Right renal cortex interstitium (tissue), 3 donors: ENCODE measurements around the gene HMOX2. TPM values are rescaled to one million over a fixed set of nuclear protein-coding genes. Genes with fewer than 3 reads are reported as not detected.

ENCODE experiments used
- DNase-seq, 3 donors: peaks; one replicate each; pipeline ENCODE4 v3.0.0-alpha.2; 2013; ENCODE audit warnings: low read depth in 3 of 3, low spot score in 2 of 3
- polyA plus RNA-seq, 3 donors: library from polyadenylated mRNA; unstranded; fragments of 120-200 nt; gene quantifications; one replicate each; pipeline ENCODE4 v1.2.1, GENCODE V29; 2013; ENCODE audit not compliant: insufficient read length in 3 of 3

Gene HMOX2
- polyA plus RNA-seq, 3 donors = 47.3 to 49.0 (median 48.3) TPM

DNA sequence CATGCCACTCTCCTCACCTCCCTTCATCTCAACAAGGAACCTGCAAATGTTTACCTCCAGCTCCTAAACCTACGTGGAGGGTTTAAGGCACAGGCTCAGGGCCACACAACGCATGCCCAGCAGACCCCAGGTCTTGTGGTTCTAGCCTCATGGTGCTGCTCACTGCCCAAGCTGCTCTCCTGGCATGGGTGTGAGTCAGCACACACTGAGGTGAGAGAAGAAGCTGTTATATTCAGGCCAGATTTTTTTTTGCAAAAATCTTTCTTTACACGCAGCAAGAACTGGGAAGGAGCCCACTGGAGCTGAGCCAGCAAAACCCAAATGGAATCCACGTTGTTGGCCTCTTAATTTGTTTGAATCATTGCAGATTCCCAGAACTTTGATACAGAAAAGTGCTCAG lies 74.4 kb downstream of the HMOX2 start:
- no peak for DNase-seq

DNA sequence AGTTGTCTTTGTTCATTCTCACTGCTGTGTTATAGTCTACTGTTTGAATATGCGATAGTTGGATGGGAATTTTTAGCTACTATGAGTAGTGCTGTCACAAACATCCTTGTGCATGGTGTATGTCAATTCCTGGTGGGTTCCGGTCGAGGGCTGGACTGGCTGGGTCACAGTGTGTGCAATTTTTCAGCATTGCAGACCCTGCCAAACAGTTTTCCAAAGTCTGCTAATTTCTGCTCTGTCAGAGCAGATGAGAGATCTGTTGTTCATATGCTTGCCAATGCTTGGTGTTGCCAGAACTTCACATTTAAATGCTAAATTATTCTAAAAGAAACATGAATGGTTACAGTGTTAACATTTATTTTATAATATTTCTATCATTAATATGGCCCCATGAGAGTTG lies 76.3 kb downstream of the HMOX2 start:
- DNase-seq = no peak

DNA sequence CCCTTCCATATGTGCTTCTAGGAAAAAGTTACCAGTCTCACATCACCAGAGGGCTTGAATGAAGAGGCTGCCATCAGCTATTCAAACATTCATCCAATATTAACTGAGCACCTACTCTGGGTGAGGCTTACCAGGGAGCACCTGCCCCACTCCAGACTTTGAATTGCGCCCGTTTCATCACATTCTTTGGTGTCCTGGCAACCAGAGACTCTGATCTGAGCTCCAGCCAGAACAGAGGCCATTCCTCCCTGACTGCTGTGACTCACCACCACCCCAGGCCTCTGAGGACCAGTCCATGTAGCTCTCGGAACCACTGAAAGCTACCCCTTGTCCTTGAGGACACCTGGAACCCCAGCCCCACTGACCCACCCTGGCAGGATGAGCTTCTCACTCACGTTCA lies 79.9 kb downstream of the HMOX2 start, which contains the start of gene C16orf96:
Gene C16orf96, plus strand, starts transcription at position 229 of the 400 bp plus-strand sequence. Its CDS starts 150 bp downstream, at position 379.
- DNase-seq = no peak

DNA sequence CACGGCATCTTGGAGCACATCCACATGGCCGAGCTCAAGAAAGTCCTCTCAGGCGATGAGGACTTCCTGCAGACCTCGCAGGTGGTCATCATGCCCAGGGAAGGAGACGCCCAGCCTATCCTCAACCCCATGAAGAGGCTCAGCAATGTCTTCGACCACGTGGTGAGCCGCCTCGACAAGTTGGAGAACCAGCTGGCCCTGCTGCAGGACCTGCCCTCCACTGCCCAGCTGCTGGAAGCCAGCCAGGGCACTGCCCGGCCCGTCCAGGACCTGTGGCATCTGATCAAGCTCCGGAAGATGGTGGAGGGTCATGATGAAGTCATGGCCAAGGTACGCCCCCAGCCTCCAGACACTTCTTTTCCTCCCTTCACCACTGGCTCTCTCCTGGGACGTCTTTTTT lies 80.4 kb downstream of the HMOX2 start:
- no peak for DNase-seq

DNA sequence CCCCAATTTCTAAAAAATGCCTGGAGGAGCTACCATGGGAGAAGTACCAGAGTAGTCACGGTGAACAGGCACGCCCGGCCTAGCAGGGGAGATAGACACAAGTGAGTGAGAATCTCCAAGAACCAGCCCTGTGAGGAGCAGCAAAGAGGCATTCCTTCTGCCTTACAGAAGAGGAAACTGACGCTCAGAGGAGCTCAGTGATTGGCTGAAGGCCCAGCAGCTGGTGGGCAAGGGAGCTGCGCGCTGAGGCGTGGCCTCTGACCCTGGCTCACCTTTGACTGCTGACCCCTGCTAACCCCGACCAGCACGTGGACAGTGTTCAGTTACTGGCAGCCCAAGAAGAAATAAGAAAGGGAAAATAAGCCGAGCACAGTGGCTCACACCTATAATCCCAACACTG lies 81.8 kb downstream of the HMOX2 start:
- no peak for DNase-seq

Other genes with a start within 250 kb of the HMOX2 start
- 1 to 10 TPM; 1.2 to 1.6 (median 1.2) TPM for gene SRL, start 234.3 kb upstream of the HMOX2 start, polyA plus RNA-seq
- gene TFAP4, start 203.4 kb upstream of the HMOX2 start, polyA plus RNA-seq = 10 to 100 TPM; 15.3 to 18.7 (median 16.3) TPM
- 10 to 100 TPM; 30.6 to 36.8 (median 31.1) TPM for gene GLIS2, start 160.3 kb upstream of the HMOX2 start, polyA plus RNA-seq
- gene PAM16, start 125.1 kb upstream of the HMOX2 start, polyA plus RNA-seq = 10 to 100 TPM; 16.8 to 19.6 (median 16.8) TPM
- 10 to 100 TPM; 31.7 to 40.6 (median 32.9) TPM for gene VASN, start 104.5 kb upstream of the HMOX2 start, polyA plus RNA-seq
- gene CORO7, start 59.8 kb upstream of the HMOX2 start, polyA plus RNA-seq = 10 to 100 TPM; 14.3 to 17.2 (median 14.3) TPM
- 10 to 100 TPM; 31.3 to 35.9 (median 34.8) TPM for gene DNAJA3, start 50.5 kb upstream of the HMOX2 start, polyA plus RNA-seq
- gene NMRAL1, start 1.8 kb upstream of the HMOX2 start, polyA plus RNA-seq = 10 to 100 TPM; 31.4 to 44.2 (median 37.3) TPM
- gene CDIP1, start 62.4 kb downstream of the HMOX2 start, polyA plus RNA-seq = 10 to 100 TPM; 19.8 to 30.6 (median 26.2) TPM
- under 1 TPM; 0.08 to 0.26 (median 0.18) TPM for gene C16orf96, start 79.9 kb downstream of the HMOX2 start, polyA plus RNA-seq
- gene UBALD1, start 138.5 kb downstream of the HMOX2 start, polyA plus RNA-seq = 10 to 100 TPM; 10.0 to 12.1 (median 10.2) TPM
- 10 to 100 TPM; 35.5 to 42.6 (median 35.8) TPM for gene MGRN1, start 148.4 kb downstream of the HMOX2 start, polyA plus RNA-seq
- gene NUDT16L1, start 217.2 kb downstream of the HMOX2 start, polyA plus RNA-seq = 10 to 100 TPM; 33.1 to 42.0 (median 38.4) TPM